H1 (cell line): Measurements from ENCODE around the gene STK11IP. TPM values are rescaled to one million over a fixed set of nuclear protein-coding genes. Genes with fewer than 3 reads are reported as not detected.
A peak's percentile ranks its signal among the peaks of the same experiment; 100 is the strongest.

Source experiments
- CTCF ChIA-PET: fragments of 300-600 bp; sonication (Branson Sonifier 250); formaldehyde crosslinking; loops from one replicate; lab custom pipeline; 2021; ENCODE audit not compliant: partially characterized antibody; lab: Charles Lee
- POLR2A ChIA-PET: fragments of 300-600 bp; sonication (Branson Sonifier 250); formaldehyde crosslinking; loops from one replicate; lab custom pipeline; 2021; ENCODE audit warnings: inconsistent platforms; ENCODE audit not compliant: partially characterized antibody; lab: Charles Lee
- DNase-seq, 2 experiments: peaks; one replicate each; pipeline versions ENCODE4 v3.0.0 to v3.0.0-alpha.2; 2010 to 2022; ENCODE audit warnings: low spot score in 2 of 2, low read depth in 1 of 2, mixed read lengths in 1 of 2
- FAIRE-seq: peaks from 2 replicates; lab custom pipeline; 2011; peaks lifted over from hg19 to GRCh38; lab: Jason Lieb, UNC
- H2AFZ ChIP-seq: 2 replicates; pipeline ENCODE4 v1.8.1; 2012; ENCODE audit warnings: low read length, inconsistent platforms
- H2AK5ac ChIP-seq: 2 replicates; pipeline ENCODE4 v1.6.1; 2013; ENCODE audit warnings: low read depth, low read length
- H2BK120ac ChIP-seq: replicated peaks from 2 replicates; pipeline ENCODE3; 2013; ENCODE audit warnings: low read depth, low read length, inconsistent platforms
- H2BK12ac ChIP-seq: 2 replicates; pipeline ENCODE4 v1.6.1; 2013; ENCODE audit warnings: low read depth, low read length
- H2BK15ac ChIP-seq: 2 replicates; pipeline ENCODE4 v1.6.1; 2013; ENCODE audit warnings: low read length
- H2BK20ac ChIP-seq: 2 replicates; pipeline ENCODE4 v1.6.1; 2013; ENCODE audit warnings: low read length
- H2BK5ac ChIP-seq: 2 replicates; pipeline ENCODE4 v1.6.1; 2013; ENCODE audit warnings: low read depth, low read length
- H3K14ac ChIP-seq: 2 replicates; pipeline ENCODE4 v1.6.1; 2013; ENCODE audit warnings: inconsistent platforms; ENCODE audit not compliant: insufficient read length
- H3K18ac ChIP-seq: 2 replicates; pipeline ENCODE4 v1.6.1; 2013; ENCODE audit warnings: low read length; ENCODE audit errors: extremely low read depth
- H3K23ac ChIP-seq: 2 replicates; pipeline ENCODE4 v1.6.1; 2013; ENCODE audit warnings: inconsistent platforms; ENCODE audit not compliant: insufficient read length
- H3K23me2 ChIP-seq: 2 replicates; pipeline ENCODE4 v1.6.1; 2013; ENCODE audit warnings: low read depth, low read length
- H3K27ac ChIP-seq: 2 replicates; pipeline ENCODE4 v1.6.1; 2011; ENCODE audit warnings: low read depth, low read length, inconsistent platforms
- H3K27me3 ChIP-seq, 4 experiments: replicated peaks in 1 of 4; 1 replicate in 1 of 4; 2 replicates in 3 of 4; pipeline versions ENCODE4 v1.6.1 to v1.8.1; 2011 to 2013; ENCODE audit warnings: low read length in 3 of 4, mild to moderate bottlenecking in 3 of 4, inconsistent platforms in 2 of 4, mixed read lengths in 2 of 4, moderate library complexity in 1 of 4; ENCODE audit not compliant: control insufficient read depth in 3 of 4, insufficient read depth in 3 of 4; ENCODE audit errors: extremely low read depth in 1 of 4
- H3K36me3 ChIP-seq, 4 experiments: 2 replicates each; pipeline versions ENCODE4 v1.6.1 to v1.8.1; 2011 to 2013; ENCODE audit warnings: mild to moderate bottlenecking in 4 of 4, low read length in 3 of 4, moderate library complexity in 2 of 4, control low read depth in 1 of 4, inconsistent platforms in 1 of 4; ENCODE audit not compliant: insufficient read depth in 4 of 4, control insufficient read depth in 2 of 4
- H3K4ac ChIP-seq: replicated peaks from 2 replicates; pipeline ENCODE3; 2013; ENCODE audit warnings: low read length, low read depth, mixed read lengths, inconsistent platforms; ENCODE audit not compliant: insufficient read length
- H3K4me1 ChIP-seq, 4 experiments: replicated peaks in 1 of 4; 1 replicate in 1 of 4; 2 replicates in 3 of 4; pipeline versions ENCODE4 v1.6.1 to v1.8.1; 2011 to 2013; ENCODE audit warnings: low read length in 3 of 4, inconsistent platforms in 2 of 4, mixed read lengths in 1 of 4; ENCODE audit not compliant: insufficient read depth in 4 of 4, control insufficient read depth in 3 of 4
- H3K4me2 ChIP-seq, 2 experiments: 2 replicates each; pipeline versions ENCODE4 v1.6.1 to v1.8.1; 2011 to 2013; ENCODE audit warnings: low read depth in 2 of 2, low read length in 2 of 2, control low read depth in 1 of 2, inconsistent platforms in 1 of 2, mild to moderate bottlenecking in 1 of 2; ENCODE audit not compliant: insufficient read depth in 1 of 2
- H3K4me3 ChIP-seq, 4 experiments: fragments of 200-600, 300-600 bp in 1 of 4; sonication (generic), shearing (Covaris generic), sonication (Bioruptor Twin) in 1 of 4; 2 replicates each; pipeline versions ENCODE4 v1.5.1 to v1.8.1; 2011 to 2016; ENCODE audit warnings: low read length in 4 of 4, low read depth in 3 of 4, control low read depth in 2 of 4, inconsistent platforms in 2 of 4, mild to moderate bottlenecking in 2 of 4, mixed read lengths in 1 of 4, moderate library complexity in 1 of 4; ENCODE audit not compliant: insufficient read depth in 2 of 4; ENCODE audit errors: extremely low read depth in 1 of 4
- H3K56ac ChIP-seq: replicated peaks from 2 replicates; pipeline ENCODE3; 2013; ENCODE audit warnings: low read depth, mild to moderate bottlenecking, mixed read lengths, low read length, inconsistent platforms; ENCODE audit not compliant: insufficient read length
- H3K79me1 ChIP-seq: 2 replicates; pipeline ENCODE4 v1.6.1; 2013; ENCODE audit warnings: low read depth, low read length, control low read depth
- H3K79me2 ChIP-seq, 2 experiments: 2 replicates each; pipeline versions ENCODE4 v1.6.1 to v1.8.1; 2012 to 2013; ENCODE audit warnings: low read length in 2 of 2, mild to moderate bottlenecking in 2 of 2, inconsistent platforms in 1 of 2; ENCODE audit not compliant: insufficient read depth in 2 of 2, control insufficient read depth in 1 of 2
- H3K9ac ChIP-seq, 4 experiments: replicated peaks in 1 of 4; 1 replicate in 1 of 4; 2 replicates in 3 of 4; pipeline versions ENCODE4 v1.6.1 to v1.8.1; 2011 to 2013; ENCODE audit warnings: low read depth in 3 of 4, low read length in 3 of 4, control low read depth in 2 of 4, mild to moderate bottlenecking in 2 of 4, moderate library complexity in 2 of 4, inconsistent platforms in 1 of 4; ENCODE audit errors: extremely low read depth in 1 of 4
- H3K9me3 ChIP-seq, 2 experiments: 2 replicates each; pipeline versions ENCODE4 v1.6.1 to v1.8.1; 2012 to 2013; ENCODE audit warnings: mild to moderate bottlenecking in 2 of 2, moderate library complexity in 2 of 2, control low read depth in 1 of 2, inconsistent platforms in 1 of 2, low read depth in 1 of 2, low read length in 1 of 2, mixed read lengths in 1 of 2; ENCODE audit not compliant: insufficient read depth in 2 of 2
- H4K20me1 ChIP-seq, 2 experiments: replicated peaks in 1 of 2; 2 replicates each; pipeline versions ENCODE3 to v1.8.1; 2011 to 2013; ENCODE audit warnings: inconsistent platforms in 2 of 2, low read length in 2 of 2, mild to moderate bottlenecking in 1 of 2; ENCODE audit not compliant: insufficient read depth in 2 of 2, control insufficient read depth in 1 of 2
- H4K5ac ChIP-seq: 2 replicates; pipeline ENCODE4 v1.6.1; 2013; ENCODE audit warnings: low read length, low read depth, mixed read lengths, inconsistent platforms; ENCODE audit not compliant: insufficient read length
- H4K8ac ChIP-seq: 2 replicates; pipeline ENCODE4 v1.8.0; 2013; ENCODE audit warnings: mild to moderate bottlenecking, moderate library complexity, low read length, inconsistent platforms; ENCODE audit not compliant: insufficient read depth; ENCODE audit errors: extremely low read depth
- H4K91ac ChIP-seq: replicated peaks from 2 replicates; pipeline ENCODE3; 2013; ENCODE audit warnings: low read length, mixed read lengths, inconsistent platforms; ENCODE audit not compliant: insufficient read length
- JUND ChIP-seq: IDR thresholded peaks from 2 replicates; pipeline ENCODE4 v1.6.1; 2011; ENCODE audit warnings: mild to moderate bottlenecking, improper control_type of control experiment, low read length
- PHF8 ChIP-seq: fragments of 200-600 bp; sonication (generic); conservative IDR thresholded peaks from 2 replicates; pipeline ENCODE4 v1.7.1; 2012; ENCODE audit warnings: low read depth, mild to moderate bottlenecking, inconsistent platforms, low read length, moderate library complexity
- RAD21 ChIP-seq, 2 experiments: IDR thresholded peaks in 1 of 2; conservative IDR thresholded peaks in 1 of 2; 2 replicates each; pipeline ENCODE4 v1.6.1; 2011; ENCODE audit warnings: low read depth in 2 of 2, low read length in 2 of 2, improper control_type of control experiment in 1 of 2, inconsistent platforms in 1 of 2, mild to moderate bottlenecking in 1 of 2, moderate library complexity in 1 of 2
- SIN3A ChIP-seq, 2 experiments: IDR thresholded peaks in 1 of 2; conservative IDR thresholded peaks in 1 of 2; 2 replicates each; pipeline ENCODE4 v1.6.1; 2011 to 2012; ENCODE audit warnings: low read length in 2 of 2, improper control_type of control experiment in 1 of 2, low read depth in 1 of 2, mild to moderate bottlenecking in 1 of 2
- WGBS, 2 experiments: shearing (Covaris generic) in 1 of 2; methylation state at CpG; one replicate each; pipeline versions ENCODE4 v1.1.6 to v1.1.7; 2013 to 2015; ENCODE audit warnings: low lambda C conversion rate in 2 of 2, mixed read lengths in 2 of 2, inconsistent platforms in 1 of 2, low coverage in 1 of 2, missing lambda C conversion rate in 1 of 2; ENCODE audit not compliant: insufficient replicate concordance in 2 of 2, insufficient coverage in 1 of 2, insufficient read length in 1 of 2; ENCODE audit errors: extremely low coverage in 1 of 2, missing lambda C conversion rate in 1 of 2; 5-methylcytosine and 5-hydroxymethylcytosine counted together
- polyA plus RNA-seq, 7 experiments: library from polyadenylated mRNA; depleted of rRNA in 3 of 7; stranded (reverse) in 5 of 7; unstranded in 2 of 7; fragments of >200 nt in 5 of 7; fragments of 200-250 nt in 2 of 7; gene quantifications; 1 replicate in 5 of 7; 2 replicates in 1 of 7; 4 replicates in 1 of 7; pipeline versions ENCODE4 v1.2.1 to v1.2.3, GENCODE V29; 2011 to 2013; ENCODE audit warnings: missing spikeins in 2 of 7, mixed read lengths in 2 of 7
- total RNA-seq: library from RNA; stranded (reverse); fragmentation: NEBNext Ultra II Directional; extraction: Animal tissue kit (Norgen Biotek cat#: 25700); gene quantifications from 2 replicates; pipeline ENCODE4 v1.2.1, GENCODE V29; 2021
- TF ChIP-seq, protein P1 (sequence below), 3 experiments: IDR thresholded peaks; 1 replicate in 2 of 3; 2 replicates in 1 of 3; pipeline versions ENCODE4 v1.5.1 to v1.6.1; 2011; ENCODE audit warnings: low read length in 3 of 3, mild to moderate bottlenecking in 3 of 3, inconsistent platforms in 2 of 3, low read depth in 1 of 3, moderate library complexity in 1 of 3; ENCODE audit not compliant: insufficient read depth in 1 of 3; ENCODE audit errors: control extremely low read depth in 1 of 3

STK11IP gene
- total and polyA plus RNA-seq, 2 of the 8 experiments (the other 6 are each of a cell fraction or from before 2014, with no cell fraction given) = 18.5 to 29.6 TPM

DNA sequence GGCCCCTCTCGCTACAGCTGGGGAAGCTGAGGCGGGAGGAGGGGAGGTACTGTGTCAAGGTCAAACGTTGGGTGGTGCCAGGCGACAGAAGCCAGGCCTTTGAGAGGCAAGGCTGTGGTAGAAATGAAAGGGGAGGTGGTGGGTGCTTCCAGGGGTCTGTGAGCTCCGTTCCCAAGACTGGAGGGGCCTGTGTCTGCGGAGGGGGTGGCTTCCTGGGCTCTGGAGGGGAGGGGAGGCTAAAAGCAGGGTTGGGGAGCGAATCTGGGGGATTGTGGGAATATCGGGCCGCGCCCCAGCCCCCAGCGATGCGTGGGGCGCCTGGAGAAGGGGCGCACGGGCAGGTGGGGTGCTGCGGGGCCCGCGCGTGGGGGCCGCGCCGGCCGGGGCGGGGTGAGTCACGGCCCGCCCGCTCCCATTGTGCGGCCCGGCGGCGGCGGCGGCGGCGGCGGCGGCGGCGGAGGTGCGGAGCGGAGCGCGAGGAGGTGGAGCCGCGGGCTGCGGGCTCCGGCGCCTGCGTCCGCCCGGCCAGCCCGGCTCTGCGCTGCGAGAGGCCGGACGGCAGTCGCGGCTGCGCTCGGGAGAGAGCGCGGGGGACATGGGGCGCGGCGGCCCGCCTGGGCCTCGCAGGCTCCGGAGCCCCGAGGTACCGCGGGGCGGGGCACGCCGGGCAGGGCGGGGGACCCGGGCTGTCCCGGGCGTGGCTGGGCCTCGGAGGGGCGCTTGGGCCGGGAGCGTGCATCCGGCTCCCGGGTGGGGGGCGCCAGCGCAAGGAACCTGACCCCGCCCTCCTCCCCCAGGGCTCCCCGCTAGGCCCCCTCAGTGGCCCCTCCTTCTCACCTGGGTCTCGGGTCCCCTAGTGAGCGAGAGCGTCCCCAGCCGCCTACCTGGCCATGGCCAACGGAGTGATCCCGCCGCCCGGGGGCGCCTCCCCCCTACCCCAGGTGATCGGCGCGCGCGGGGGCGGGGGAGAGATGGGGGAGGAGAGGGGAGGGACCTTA is 29.7 kb downstream of the STK11IP start, which contains the start of gene SLC4A3:
Gene SLC4A3, plus strand, starts transcription at position 528 of the 998 bp plus-strand sequence. Its CDS starts 363 bp downstream, at position 891.
- Histone ChIP-seq H3K23me2 (peaks cover 3% of the 10 kb centered on the region; the same call in 1 of the 2 replicates), H3K9ac (peak within 1 kb of the TSS in 2 of 4 experiments; percentile 27 to 71; a peak in 4 of 7 replicates), H3K9me3 (no peaks in the 10 kb centered on the region), H3K27me3 (peaks cover 0 to 11% (median 6%) of the 10 kb centered on the region in 4 experiments; a peak in 5 of 7 replicates), H3K36me3 (no peaks in the 10 kb centered on the region), H4K91ac (peak within 1 kb of the TSS; percentile 80), H3K4me1 (peaks cover 0 to 12% (median 9%) of the 10 kb centered on the region in 4 experiments; a peak in 5 of 7 replicates), H3K79me2 (no peaks in the 10 kb centered on the region), H3K14ac (no peak within 1 kb of the TSS), H2BK120ac (no peak within 1 kb of the TSS), H4K8ac (peak within 1 kb of the TSS; percentile 84), H3K23ac (no peak within 1 kb of the TSS), H4K20me1 (peaks cover 0 to 1% of the 10 kb centered on the region in 2 experiments), H2AFZ (no peak within 1 kb of the TSS; the same call in 1 of the 2 replicates), H3K56ac (no peak within 1 kb of the TSS), H3K4me3 (peak within 1 kb of the TSS; percentile 31 to 85 (median 58)), H2BK5ac (0 out of 2 replicates have a peak within 1 kb of the TSS, but pooled peaks have one; percentile 9), H2BK20ac (0 out of 2 replicates have a peak within 1 kb of the TSS, but pooled peaks have one; percentile 3), H3K4ac (peak within 1 kb of the TSS; percentile 74), H2AK5ac (peak within 1 kb of the TSS; percentile 77; the same call in 1 of the 2 replicates), H4K5ac (peak within 1 kb of the TSS; percentile 26), H3K4me2 (peak within 1 kb of the TSS; percentile 61 to 75), H3K18ac (peak within 1 kb of the TSS; percentile 60), H2BK15ac (peak within 1 kb of the TSS; percentile 88), H2BK12ac (peak within 1 kb of the TSS; percentile 93; the same call in 1 of the 2 replicates), H3K27ac (no peak within 1 kb of the TSS), H3K79me1 (no peaks in the 10 kb centered on the region)
- FAIRE-seq (no peak), DNase-seq (peak in 1 of 2 experiments; percentile 65)
- 11% methylated on average over 9 of the region's 103 CpGs; no CpG with 5 or more reads in 1 of the 2 experiments for WGBS, 2 experiments
- ChIA-PET POLR2A (interaction anchor here (0.8 to 2.5 kb wide), 7 partner anchors 9 to 57 kb away, joined by 3 to 11 read pairs (median 4); partner anchors contain the start of gene STK11IP), CTCF (interaction anchor here (0.6 to 22.0 kb wide), 20 partner anchors 11 to 414 kb away, joined by 3 to 356 read pairs (median 4); partner anchors contain the start of genes INHA, OBSL1 and STK11IP)
- TF ChIP-seq JUND = no peak
- TF ChIP-seq PHF8 = peak; percentile 48; the same call in 1 of the 2 replicates
- peak; percentile 5 to 10; a peak in 1 of 4 replicates for TF ChIP-seq RAD21 (IDR thresholded peaks at IDR 0.05 in 1 of 2, conservative IDR thresholded peaks at IDR 0.05 in 1 of 2; ENCODE audit: low read depth in 2 of 2, low read length in 2 of 2)
- TF ChIP-seq, protein P1, sequence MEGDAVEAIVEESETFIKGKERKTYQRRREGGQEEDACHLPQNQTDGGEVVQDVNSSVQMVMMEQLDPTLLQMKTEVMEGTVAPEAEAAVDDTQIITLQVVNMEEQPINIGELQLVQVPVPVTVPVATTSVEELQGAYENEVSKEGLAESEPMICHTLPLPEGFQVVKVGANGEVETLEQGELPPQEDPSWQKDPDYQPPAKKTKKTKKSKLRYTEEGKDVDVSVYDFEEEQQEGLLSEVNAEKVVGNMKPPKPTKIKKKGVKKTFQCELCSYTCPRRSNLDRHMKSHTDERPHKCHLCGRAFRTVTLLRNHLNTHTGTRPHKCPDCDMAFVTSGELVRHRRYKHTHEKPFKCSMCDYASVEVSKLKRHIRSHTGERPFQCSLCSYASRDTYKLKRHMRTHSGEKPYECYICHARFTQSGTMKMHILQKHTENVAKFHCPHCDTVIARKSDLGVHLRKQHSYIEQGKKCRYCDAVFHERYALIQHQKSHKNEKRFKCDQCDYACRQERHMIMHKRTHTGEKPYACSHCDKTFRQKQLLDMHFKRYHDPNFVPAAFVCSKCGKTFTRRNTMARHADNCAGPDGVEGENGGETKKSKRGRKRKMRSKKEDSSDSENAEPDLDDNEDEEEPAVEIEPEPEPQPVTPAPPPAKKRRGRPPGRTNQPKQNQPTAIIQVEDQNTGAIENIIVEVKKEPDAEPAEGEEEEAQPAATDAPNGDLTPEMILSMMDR (IDR thresholded peaks at IDR 0.05; ENCODE audit: control extremely low read depth in 1 of 3, insufficient read depth in 1 of 3, low read depth in 1 of 3, low read length in 3 of 3) = peak in 1 of 3 experiments; percentile 19; a peak in 1 of 4 replicates
- no peak; a peak in 2 of 4 replicates for TF ChIP-seq SIN3A (conservative IDR thresholded peaks at IDR 0.05 in 1 of 2, IDR thresholded peaks at IDR 0.05 in 1 of 2; ENCODE audit: low read depth in 1 of 2, low read length in 2 of 2)
